ENCODE measurements around the gene KIAA0825.
"Not testable (repeated sequence)": the region's sequence is repeated elsewhere in the genome, so short reads cannot be mapped to it uniquely, and the experiment has no call there.

KIAA0825 gene

GRCh38 chr5:94366811-94367210, 251.6 kb downstream of the KIAA0825 start:
- Histone ChIP-seq H3K36me3 (ENCODE audit: control insufficient read depth in 2 of 2, insufficient read depth in 2 of 2, low read length in 2 of 2) (no peaks in the 10 kb centered on the region), H3K9me3 (ENCODE audit: control insufficient read depth in 2 of 2, low read length in 2 of 2) (no peaks in the 10 kb centered on the region), H3K27ac (ENCODE audit: low read length) (no peak overlapping the region), H3K9ac (ENCODE audit: low read length in 2 of 2) (no peak overlapping the region), H3K4me3 (ENCODE audit: low read length in 2 of 2) (no peak overlapping the region), H3K4me1 (ENCODE audit: control insufficient read depth, insufficient read depth, low read length) (peaks cover 2% of the 10 kb centered on the region), H3K27me3 (ENCODE audit: control insufficient read depth in 1 of 2, insufficient read depth in 2 of 2, low read length in 2 of 2) (no peaks in the 10 kb centered on the region)

GRCh38 chr5:94362857-94363256, 255.5 kb downstream of the KIAA0825 start:
- Histone ChIP-seq H3K27me3 (ENCODE audit: control insufficient read depth in 1 of 2, insufficient read depth in 2 of 2, low read length in 2 of 2) (no peaks in the 10 kb centered on the region), H3K27ac (ENCODE audit: low read length) (no peak overlapping the region), H3K4me1 (ENCODE audit: control insufficient read depth, insufficient read depth, low read length) (peaks cover 2% of the 10 kb centered on the region), H3K4me3 (ENCODE audit: low read length in 2 of 2) (no peak overlapping the region), H3K9ac (ENCODE audit: low read length in 2 of 2) (no peak overlapping the region), H3K36me3 (ENCODE audit: control insufficient read depth in 2 of 2, insufficient read depth in 2 of 2, low read length in 2 of 2) (no peaks in the 10 kb centered on the region), H3K9me3 (ENCODE audit: control insufficient read depth in 2 of 2, low read length in 2 of 2) (no peaks in the 10 kb centered on the region)

GRCh38 chr5:94361832-94362796, 256.3 kb downstream of the KIAA0825 start:
- H3K27me3 ChIP-seq (ENCODE audit: control insufficient read depth in 1 of 2, insufficient read depth in 2 of 2, low read length in 2 of 2): no peaks in the 10 kb centered on the region
- H3K36me3 ChIP-seq (ENCODE audit: control insufficient read depth in 2 of 2, insufficient read depth in 2 of 2, low read length in 2 of 2): no peaks in the 10 kb centered on the region
- no peak overlapping the region for H3K27ac ChIP-seq (ENCODE audit: low read length)
- H3K9me3 ChIP-seq (ENCODE audit: control insufficient read depth in 2 of 2, low read length in 2 of 2): no peaks in the 10 kb centered on the region
- H3K4me3 ChIP-seq (ENCODE audit: low read length in 2 of 2): no peak overlapping the region
- no peak overlapping the region for H3K9ac ChIP-seq (ENCODE audit: low read length in 2 of 2)
- H3K4me1 ChIP-seq (ENCODE audit: control insufficient read depth, insufficient read depth, low read length): peaks cover 2% of the 10 kb centered on the region

GRCh38 chr5:94361161-94361560, 257.2 kb downstream of the KIAA0825 start:
- no peak overlapping the region for H3K9ac ChIP-seq (ENCODE audit: low read length in 2 of 2)
- H3K4me3 ChIP-seq (ENCODE audit: low read length in 2 of 2): no peak overlapping the region
- H3K27me3 ChIP-seq (ENCODE audit: control insufficient read depth in 1 of 2, insufficient read depth in 2 of 2, low read length in 2 of 2): no peaks in the 10 kb centered on the region
- no peaks in the 10 kb centered on the region for H3K4me1 ChIP-seq (ENCODE audit: control insufficient read depth, insufficient read depth, low read length)
- no peaks in the 10 kb centered on the region for H3K9me3 ChIP-seq (ENCODE audit: control insufficient read depth in 2 of 2, low read length in 2 of 2)
- H3K27ac ChIP-seq (ENCODE audit: low read length): no peak overlapping the region
- H3K36me3 ChIP-seq (ENCODE audit: control insufficient read depth in 2 of 2, insufficient read depth in 2 of 2, low read length in 2 of 2): no peaks in the 10 kb centered on the region

GRCh38 chr5:94360382-94361130, 257.8 kb downstream of the KIAA0825 start:
- no peaks in the 10 kb centered on the region for H3K27me3 ChIP-seq (ENCODE audit: control insufficient read depth in 1 of 2, insufficient read depth in 2 of 2, low read length in 2 of 2)
- H3K4me3 ChIP-seq (ENCODE audit: low read length in 2 of 2): no peak overlapping the region
- no peaks in the 10 kb centered on the region for H3K36me3 ChIP-seq (ENCODE audit: control insufficient read depth in 2 of 2, insufficient read depth in 2 of 2, low read length in 2 of 2)
- no peaks in the 10 kb centered on the region for H3K4me1 ChIP-seq (ENCODE audit: control insufficient read depth, insufficient read depth, low read length)
- H3K9ac ChIP-seq (ENCODE audit: low read length in 2 of 2): no peak overlapping the region
- H3K9me3 ChIP-seq (ENCODE audit: control insufficient read depth in 2 of 2, low read length in 2 of 2): no peaks in the 10 kb centered on the region
- H3K27ac ChIP-seq (ENCODE audit: low read length): no peak overlapping the region

GRCh38 chr5:94359880-94360279, 258.5 kb downstream of the KIAA0825 start:
- Histone ChIP-seq H3K27ac (ENCODE audit: low read length) (no peak overlapping the region), H3K4me3 (ENCODE audit: low read length in 2 of 2) (no peak overlapping the region), H3K9ac (ENCODE audit: low read length in 2 of 2) (no peak overlapping the region), H3K4me1 (ENCODE audit: control insufficient read depth, insufficient read depth, low read length) (no peaks in the 10 kb centered on the region), H3K27me3 (ENCODE audit: control insufficient read depth in 1 of 2, insufficient read depth in 2 of 2, low read length in 2 of 2) (no peaks in the 10 kb centered on the region), H3K36me3 (ENCODE audit: control insufficient read depth in 2 of 2, insufficient read depth in 2 of 2, low read length in 2 of 2) (no peaks in the 10 kb centered on the region), H3K9me3 (ENCODE audit: control insufficient read depth in 2 of 2, low read length in 2 of 2) (no peaks in the 10 kb centered on the region)

GRCh38 chr5:94355811-94356210, 262.6 kb downstream of the KIAA0825 start:
- Histone ChIP-seq H3K9ac (ENCODE audit: low read length in 2 of 2) (no peak overlapping the region), H3K4me3 (ENCODE audit: low read length in 2 of 2) (no peak overlapping the region), H3K36me3 (ENCODE audit: control insufficient read depth in 2 of 2, insufficient read depth in 2 of 2, low read length in 2 of 2) (no peaks in the 10 kb centered on the region), H3K4me1 (ENCODE audit: control insufficient read depth, insufficient read depth, low read length) (no peaks in the 10 kb centered on the region), H3K27me3 (ENCODE audit: control insufficient read depth in 1 of 2, insufficient read depth in 2 of 2, low read length in 2 of 2) (no peaks in the 10 kb centered on the region), H3K27ac (ENCODE audit: low read length) (no peak overlapping the region), H3K9me3 (ENCODE audit: control insufficient read depth in 2 of 2, low read length in 2 of 2) (no peaks in the 10 kb centered on the region)

- H3K27me3 ChIP-seq (ENCODE audit: control insufficient read depth in 1 of 2, insufficient read depth in 2 of 2, low read length in 2 of 2); H3K4me1 ChIP-seq (ENCODE audit: control insufficient read depth, insufficient read depth, low read length); H3K9ac ChIP-seq (ENCODE audit: low read length in 2 of 2); H3K27ac ChIP-seq (ENCODE audit: low read length); H3K36me3 ChIP-seq (ENCODE audit: control insufficient read depth in 2 of 2, insufficient read depth in 2 of 2, low read length in 2 of 2); H3K4me3 ChIP-seq (ENCODE audit: low read length in 2 of 2); H3K9me3 ChIP-seq (ENCODE audit: control insufficient read depth in 2 of 2, low read length in 2 of 2): not testable (repeated sequence)
Observed at GRCh38 chr5:94354837-94355485, 263.4 kb downstream of the KIAA0825 start.

- Histone ChIP-seq H3K4me3 (ENCODE audit: low read length in 2 of 2) (no peak overlapping the region), H3K36me3 (ENCODE audit: control insufficient read depth in 2 of 2, insufficient read depth in 2 of 2, low read length in 2 of 2) (no peaks in the 10 kb centered on the region), H3K9me3 (ENCODE audit: control insufficient read depth in 2 of 2, low read length in 2 of 2) (no peaks in the 10 kb centered on the region), H3K4me1 (ENCODE audit: control insufficient read depth, insufficient read depth, low read length) (no peaks in the 10 kb centered on the region), H3K27me3 (ENCODE audit: control insufficient read depth in 1 of 2, insufficient read depth in 2 of 2, low read length in 2 of 2) (no peaks in the 10 kb centered on the region), H3K9ac (ENCODE audit: low read length in 2 of 2) (no peak overlapping the region), H3K27ac (ENCODE audit: low read length) (no peak overlapping the region)
Observed at GRCh38 chr5:94353605-94354004, 264.8 kb downstream of the KIAA0825 start.

GRCh38 chr5:94347130-94347529, 271.3 kb downstream of the KIAA0825 start:
- Histone ChIP-seq H3K36me3 (ENCODE audit: control insufficient read depth in 2 of 2, insufficient read depth in 2 of 2, low read length in 2 of 2) (no peaks in the 10 kb centered on the region), H3K9me3 (ENCODE audit: control insufficient read depth in 2 of 2, low read length in 2 of 2) (no peaks in the 10 kb centered on the region), H3K4me3 (ENCODE audit: low read length in 2 of 2) (no peak overlapping the region), H3K27me3 (ENCODE audit: control insufficient read depth in 1 of 2, insufficient read depth in 2 of 2, low read length in 2 of 2) (no peaks in the 10 kb centered on the region), H3K9ac (ENCODE audit: low read length in 2 of 2) (no peak overlapping the region), H3K4me1 (ENCODE audit: control insufficient read depth, insufficient read depth, low read length) (no peaks in the 10 kb centered on the region), H3K27ac (ENCODE audit: low read length) (no peak overlapping the region)
